GM12873 (cell line): Measurements from ENCODE around the gene IL16.

Experiments
- CTCF ChIP-seq: IDR thresholded peaks from 2 replicates; pipeline ENCODE4 v1.5.1; 2012; ENCODE audit warnings: low read depth, mild to moderate bottlenecking, moderate library complexity, low read length, control low read depth; ENCODE audit not compliant: insufficient read depth; ENCODE audit errors: missing control alignments

The IL16 gene

GRCh38 chr15:81176291-81176893, 20.3 kb upstream of the IL16 start:
- no peak for TF ChIP-seq CTCF

GRCh38 chr15:81178365-81178764, 18.3 kb upstream of the IL16 start:
- TF ChIP-seq CTCF, result no peak

GRCh38 chr15:81181220-81181619, 15.5 kb upstream of the IL16 start:
- no peak for TF ChIP-seq CTCF

- no peak for TF ChIP-seq CTCF
These were observed 14.5 kb upstream of the IL16 start for GRCh38 chr15:81182031-81182755.

GRCh38 chr15:81182756-81183438, 13.8 kb upstream of the IL16 start:
- TF ChIP-seq CTCF, result no peak

- no peak for TF ChIP-seq CTCF
These were observed 13.3 kb upstream of the IL16 start for GRCh38 chr15:81183439-81183775.

- no peak for TF ChIP-seq CTCF
These were observed 12.5 kb upstream of the IL16 start for GRCh38 chr15:81184188-81184587.
